HG03520 (cell line): Measurements from ENCODE around the gene EVA1C.
"Not testable (repeated sequence)": the region's sequence is repeated elsewhere in the genome, so short reads cannot be mapped to it uniquely, and the experiment has no call there.

Experiments
- ATAC-seq: cut with Tn5 transposase; IDR thresholded peaks from one replicate; pipeline ENCODE4 v1.9.1; 2021; ENCODE audit warnings: mild to moderate bottlenecking, moderate library complexity; ENCODE audit not compliant: unreplicated experiment

The EVA1C gene

GRCh38 chr21:32412162-32413014 lies at the start of gene EVA1C:
Gene EVA1C (plus strand): TSS chr21:32412706. CDS start chr21:32412854, 148 bp downstream.
- ATAC-seq, result no peak

- ATAC-seq, result no peak
Observed at GRCh38 chr21:32364387-32364786, 48.1 kb upstream of the EVA1C start.

- ATAC-seq, result no peak
Observed at GRCh38 chr21:32364796-32365195, 47.7 kb upstream of the EVA1C start.

- no peak for ATAC-seq
Observed at GRCh38 chr21:32366191-32366590, 46.3 kb upstream of the EVA1C start.

- no peak for ATAC-seq
Observed at GRCh38 chr21:32367158-32367557, 45.3 kb upstream of the EVA1C start.

DNA sequence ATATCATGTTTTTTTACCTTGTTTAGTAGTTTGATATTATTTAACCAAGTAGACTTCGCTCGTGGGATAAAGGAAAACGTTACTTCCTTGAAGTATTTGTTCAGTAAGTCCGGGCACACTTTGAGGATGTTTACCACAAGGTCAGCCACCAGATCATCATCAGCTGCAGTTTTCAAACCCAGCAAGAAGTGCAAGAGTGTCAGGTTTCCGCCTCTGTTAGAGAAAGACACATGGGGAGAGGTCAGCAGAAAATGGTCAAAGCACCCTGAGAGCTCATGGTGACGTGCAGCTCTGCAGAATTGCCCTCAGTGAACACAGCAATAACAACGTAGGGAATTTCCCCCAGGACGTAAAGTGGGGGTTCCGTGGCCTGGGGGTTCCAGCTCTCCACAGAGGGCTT lies 44.1 kb upstream of the EVA1C start:
- no peak for ATAC-seq

GRCh38 chr21:32368961-32369360 lies 43.5 kb upstream of the EVA1C start:
- ATAC-seq, result not testable (repeated sequence)

- no peak for ATAC-seq
Observed at GRCh38 chr21:32370998-32371766, 41.3 kb upstream of the EVA1C start.

- no peak for ATAC-seq
Observed at GRCh38 chr21:32371913-32372314, 40.6 kb upstream of the EVA1C start.

GRCh38 chr21:32372755-32373154 lies 39.8 kb upstream of the EVA1C start:
- ATAC-seq, result no peak

GRCh38 chr21:32377506-32377905 lies 35.0 kb upstream of the EVA1C start:
- ATAC-seq, result no peak

DNA sequence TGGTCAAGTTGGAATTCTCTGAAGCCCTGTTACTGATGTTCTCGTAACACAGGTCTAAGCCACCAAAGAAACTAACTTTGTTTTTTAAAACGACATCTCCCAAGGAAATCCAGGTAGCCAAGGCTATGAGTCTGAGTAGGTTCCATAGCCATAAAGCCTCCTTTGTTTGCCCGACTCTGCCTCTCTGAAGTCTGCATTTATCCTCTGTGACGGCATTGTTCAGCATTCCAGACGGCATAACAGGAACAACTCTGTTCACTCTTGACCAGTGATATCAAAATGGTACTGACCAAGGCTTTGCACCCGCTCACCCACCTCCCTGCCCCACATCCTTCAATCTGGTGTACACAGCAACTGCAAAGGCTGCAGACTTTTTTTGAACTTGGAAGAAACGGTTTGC lies 34.5 kb upstream of the EVA1C start:
- no peak for ATAC-seq

DNA sequence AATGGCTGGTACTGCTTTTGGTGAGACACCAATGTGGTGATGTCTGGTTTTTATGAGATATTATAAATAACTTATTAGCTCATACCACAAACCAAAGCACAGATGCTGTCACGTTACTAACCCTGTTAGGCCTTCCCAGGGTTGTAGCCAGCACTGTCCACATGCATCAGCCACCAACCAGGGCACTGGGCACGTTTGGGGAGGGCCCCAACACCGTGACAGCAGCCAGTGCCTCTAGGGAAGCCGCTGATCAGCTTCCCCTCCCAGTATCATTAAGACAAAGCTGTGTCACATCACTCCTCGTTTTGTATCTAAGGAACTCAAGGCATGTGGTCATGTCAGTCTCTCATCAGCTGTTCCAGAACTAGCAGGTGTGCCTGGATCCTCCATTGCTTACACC lies 33.5 kb upstream of the EVA1C start:
- no peak for ATAC-seq

DNA sequence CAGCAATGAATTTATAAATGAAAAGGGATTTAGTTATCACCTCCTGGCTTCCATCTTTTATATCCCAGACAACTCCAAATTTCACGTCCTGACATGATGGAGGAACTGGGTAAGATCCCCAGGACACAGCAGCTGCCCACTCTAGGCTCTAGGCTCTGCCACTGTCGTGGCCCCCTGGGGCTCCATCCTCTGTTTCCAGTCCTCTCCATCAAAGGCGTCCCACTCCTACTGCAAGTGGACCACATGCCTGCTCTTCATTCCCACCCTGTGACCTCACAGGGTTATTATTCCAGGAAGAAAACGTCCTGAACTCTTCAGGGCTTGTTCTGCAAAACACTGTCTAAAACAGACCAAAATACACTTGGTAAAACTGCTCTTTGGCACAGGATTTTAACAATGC lies 31.6 kb upstream of the EVA1C start:
- no peak for ATAC-seq

- no peak for ATAC-seq
Observed at GRCh38 chr21:32381571-32381970, 30.9 kb upstream of the EVA1C start.

GRCh38 chr21:32382108-32382644 lies 30.3 kb upstream of the EVA1C start:
- no peak for ATAC-seq

DNA sequence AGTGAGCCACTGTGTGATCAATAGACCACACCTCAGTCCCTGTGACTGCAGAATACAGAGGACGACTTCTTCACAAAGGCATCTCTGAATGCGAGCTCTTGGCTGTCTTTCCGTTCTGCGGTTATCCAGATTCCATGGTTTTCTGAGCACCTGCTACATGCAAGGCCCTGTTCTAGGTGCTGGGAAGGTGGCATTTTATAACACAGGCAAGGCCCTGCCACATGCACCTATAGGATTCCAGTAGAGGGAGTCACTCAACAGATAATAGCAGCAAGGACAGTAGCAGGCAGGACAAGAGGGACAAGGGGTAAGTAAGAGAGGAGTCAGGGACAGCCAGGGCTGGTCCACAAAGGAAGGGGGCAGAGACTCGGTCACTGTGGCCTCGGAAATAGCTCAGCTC lies 28.7 kb upstream of the EVA1C start:
- ATAC-seq, result no peak

- no peak for ATAC-seq
Observed at GRCh38 chr21:32386195-32386870, 26.2 kb upstream of the EVA1C start.

GRCh38 chr21:32387151-32387550 lies 25.4 kb upstream of the EVA1C start:
- ATAC-seq, result no peak

DNA sequence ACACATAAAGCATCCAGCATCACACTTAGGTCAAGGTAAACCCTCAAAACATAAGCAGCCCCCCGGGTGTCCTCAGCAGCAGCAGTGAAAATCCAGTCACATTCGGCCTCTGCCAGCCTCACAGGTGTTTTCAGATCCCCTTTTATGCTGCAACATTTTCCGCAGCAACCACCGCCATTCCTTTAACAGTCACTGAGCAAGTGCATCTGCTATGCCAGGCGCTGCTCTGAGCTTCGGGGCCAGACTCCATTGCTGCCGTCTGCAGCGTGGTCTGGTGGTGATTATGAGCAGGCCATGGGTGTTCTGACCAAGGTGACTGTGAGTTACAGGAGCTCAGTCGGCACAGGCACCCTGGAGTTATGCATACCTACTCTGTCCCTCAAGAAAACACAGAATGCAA lies 24.2 kb upstream of the EVA1C start:
- ATAC-seq, result no peak

GRCh38 chr21:32389337-32390015 lies 23.0 kb upstream of the EVA1C start:
- ATAC-seq, result no peak
